GM18498 (cell line): ENCODE data around the gene RPRML.
"Not testable (repeated sequence)": the region's sequence is repeated elsewhere in the genome, so short reads cannot be mapped to it uniquely, and the experiment has no call there.

Experiments used
- ATAC-seq: cut with Tn5 transposase; IDR thresholded peaks from one replicate; pipeline ENCODE4 v1.9.1; 2021; ENCODE audit warnings: mild to moderate bottlenecking, moderate library complexity; ENCODE audit not compliant: unreplicated experiment

RPRML gene

DNA sequence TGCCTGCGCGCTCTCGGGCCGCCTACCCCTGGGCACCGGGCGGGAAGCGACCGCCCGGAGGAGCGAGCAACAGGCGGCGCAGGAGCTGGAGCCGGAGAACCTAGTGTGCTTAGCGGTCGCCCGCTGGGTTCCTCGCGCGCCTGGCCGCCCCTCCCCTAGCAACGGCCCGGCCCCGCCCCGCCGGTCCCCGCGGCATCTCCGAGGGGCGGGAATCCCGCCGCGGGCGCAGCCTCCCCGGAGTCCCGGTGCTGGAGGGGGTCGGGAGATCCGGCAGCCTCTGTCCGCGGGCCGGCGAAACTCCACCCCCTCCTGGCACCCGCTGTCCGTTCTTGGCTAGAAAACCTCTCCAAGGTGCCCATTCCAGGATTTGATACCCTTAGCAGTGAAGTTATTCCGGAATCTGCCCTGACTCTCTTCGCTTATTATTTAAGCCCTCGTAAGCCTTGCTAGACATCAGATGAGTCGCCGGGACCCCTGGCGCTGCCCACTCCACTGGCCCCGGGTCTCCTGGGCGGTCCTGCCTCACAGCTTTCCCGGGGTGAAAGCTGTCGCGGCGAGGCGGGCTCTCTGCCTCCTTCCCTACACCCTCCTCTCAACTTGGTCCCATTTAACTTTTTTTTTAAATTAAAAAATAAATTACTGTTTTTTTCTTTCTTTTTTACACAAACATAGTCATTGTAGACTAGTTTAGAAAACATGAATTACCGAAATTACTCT lies at the start of gene RPRML:
Gene RPRML (minus strand): TSS at position 107 of the 717 bp plus-strand sequence. CDS start 246 bp downstream, outside the sequence.
- no peak for ATAC-seq

DNA sequence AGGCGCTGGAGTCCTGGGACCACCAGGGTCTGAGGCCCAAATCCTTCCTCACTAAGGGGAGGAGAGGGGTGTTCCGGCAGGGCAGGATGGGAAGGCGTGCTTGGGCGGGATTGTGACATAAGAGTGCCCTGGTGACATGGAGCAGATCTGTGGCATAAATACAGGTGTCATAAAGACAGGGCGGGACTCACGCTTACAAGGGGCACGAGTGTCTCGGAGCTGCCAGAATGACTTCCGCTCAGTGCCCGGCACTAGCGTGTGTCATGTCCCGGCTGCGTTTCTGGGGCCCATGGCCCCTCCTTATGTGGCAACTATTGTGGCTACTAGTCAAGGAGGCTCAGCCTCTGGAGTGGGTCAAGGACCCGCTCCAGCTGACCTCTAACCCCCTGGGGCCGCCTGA lies 37.9 kb upstream of the RPRML start:
- ATAC-seq: not testable (repeated sequence)

DNA sequence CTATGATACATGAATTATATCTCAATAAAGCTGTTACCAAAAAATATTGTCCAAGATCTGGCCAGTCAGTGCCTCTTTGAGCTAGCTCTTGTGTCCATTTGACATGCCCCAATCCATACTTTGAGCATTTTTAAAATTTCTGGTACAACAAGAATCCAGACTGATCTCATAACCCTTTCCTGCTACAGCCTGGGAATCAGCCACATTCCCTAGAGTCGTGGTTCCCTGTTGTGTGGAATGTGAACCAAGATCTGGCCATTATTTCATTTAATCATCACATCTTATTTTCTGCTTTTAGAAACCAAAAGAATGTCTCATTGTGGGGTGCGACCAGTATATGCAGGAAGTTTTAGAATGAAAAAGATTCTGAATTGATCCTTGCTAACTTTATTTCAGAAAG lies 34.3 kb upstream of the RPRML start:
- ATAC-seq: no peak

DNA sequence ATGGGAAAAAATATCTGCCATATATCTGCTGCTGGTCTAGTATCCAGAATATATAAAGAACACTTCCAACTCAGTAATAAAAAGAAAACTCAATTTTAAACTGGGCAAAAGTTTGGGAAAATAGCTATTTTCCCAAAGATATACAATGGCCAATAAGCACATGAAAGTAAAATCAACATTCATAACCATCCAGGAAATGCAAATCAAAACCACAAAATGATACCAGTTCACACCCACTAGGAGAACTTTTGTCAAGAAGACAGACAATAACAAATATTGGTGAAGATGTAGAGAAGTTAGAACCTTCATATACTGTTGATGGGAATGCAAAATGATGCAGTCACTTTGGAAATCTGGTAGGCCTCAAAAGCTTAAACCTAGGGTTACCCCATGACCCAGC lies 33.4 kb upstream of the RPRML start:
- ATAC-seq: no peak

DNA sequence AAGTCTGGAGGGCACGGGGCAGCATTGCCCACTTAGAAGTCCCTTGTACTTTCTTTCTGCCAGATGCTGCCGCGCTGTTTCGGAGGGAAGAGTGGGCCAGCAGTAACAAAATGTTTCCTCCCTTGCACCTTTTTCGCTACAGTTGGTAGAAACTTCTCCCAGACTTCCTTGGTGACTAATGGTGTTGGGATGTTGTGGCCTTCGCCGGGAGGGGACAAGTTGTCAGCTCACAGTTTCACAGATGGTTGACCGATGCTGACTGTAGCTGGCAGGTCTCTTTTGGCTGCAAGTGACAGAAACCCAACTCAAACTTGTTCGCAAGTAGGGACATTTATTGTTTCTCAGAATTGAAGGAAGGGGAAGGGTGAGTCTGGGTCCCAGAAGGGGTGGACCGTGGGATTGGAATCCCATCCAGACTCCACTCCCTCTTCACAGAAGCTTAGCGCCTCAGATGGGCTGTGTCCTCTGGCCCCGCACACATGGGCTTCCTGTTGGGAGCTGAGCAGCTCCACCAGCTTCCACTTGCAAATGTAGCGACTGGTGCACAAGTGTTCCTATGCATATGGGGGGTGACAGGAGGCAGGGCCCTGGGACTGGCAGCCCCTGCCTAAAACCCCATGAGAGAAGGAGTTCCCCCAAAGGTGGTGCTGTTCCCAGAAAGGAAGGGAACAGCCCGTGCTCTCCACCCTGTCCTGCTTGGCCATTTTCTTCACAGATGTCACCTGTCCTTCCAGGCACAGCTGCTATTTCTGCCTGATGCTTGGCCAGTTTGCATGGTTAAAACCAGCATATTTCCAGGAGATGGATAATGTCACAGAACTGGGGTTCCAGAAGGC lies 30.9 kb upstream of the RPRML start:
- ATAC-seq: no peak

DNA sequence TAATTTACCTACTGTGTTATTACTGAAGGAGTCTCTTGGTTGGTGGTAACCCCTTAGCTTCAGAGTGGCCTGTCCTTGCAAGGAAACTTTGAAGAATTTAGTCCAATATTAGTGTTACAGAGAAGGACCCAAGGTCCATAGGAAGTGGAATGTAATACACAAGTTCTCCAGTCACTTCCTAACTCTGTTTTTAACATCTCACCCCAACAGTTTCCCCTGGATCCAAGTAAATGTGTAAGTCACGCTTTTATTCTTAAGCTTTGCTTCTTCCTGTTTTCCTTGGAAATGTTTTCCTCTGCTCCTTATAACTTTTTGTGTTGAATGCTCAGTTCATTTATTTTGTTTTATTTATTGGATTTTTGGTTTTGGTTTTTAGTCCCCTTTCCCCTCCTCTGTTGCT lies 25.9 kb upstream of the RPRML start:
- no peak for ATAC-seq

DNA sequence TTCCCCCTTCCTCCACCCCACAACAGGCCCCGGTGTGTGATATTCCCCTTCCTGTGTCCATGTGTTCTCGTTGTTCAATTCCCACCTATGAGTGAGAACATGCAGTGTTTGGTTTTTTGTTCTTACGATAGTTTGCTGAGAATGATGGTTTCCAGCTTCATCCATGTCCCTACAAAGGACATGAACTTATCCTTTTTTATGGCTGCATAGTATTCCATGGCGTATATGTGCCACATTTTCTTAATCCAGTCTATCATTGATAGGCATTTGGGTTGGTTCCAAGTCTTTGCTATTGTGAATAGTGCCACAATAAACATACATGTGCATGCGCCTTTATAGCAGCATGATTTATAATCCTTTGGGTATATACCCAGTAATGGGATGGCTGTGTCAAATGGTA lies 24.8 kb upstream of the RPRML start:
- ATAC-seq: not testable (repeated sequence)

DNA sequence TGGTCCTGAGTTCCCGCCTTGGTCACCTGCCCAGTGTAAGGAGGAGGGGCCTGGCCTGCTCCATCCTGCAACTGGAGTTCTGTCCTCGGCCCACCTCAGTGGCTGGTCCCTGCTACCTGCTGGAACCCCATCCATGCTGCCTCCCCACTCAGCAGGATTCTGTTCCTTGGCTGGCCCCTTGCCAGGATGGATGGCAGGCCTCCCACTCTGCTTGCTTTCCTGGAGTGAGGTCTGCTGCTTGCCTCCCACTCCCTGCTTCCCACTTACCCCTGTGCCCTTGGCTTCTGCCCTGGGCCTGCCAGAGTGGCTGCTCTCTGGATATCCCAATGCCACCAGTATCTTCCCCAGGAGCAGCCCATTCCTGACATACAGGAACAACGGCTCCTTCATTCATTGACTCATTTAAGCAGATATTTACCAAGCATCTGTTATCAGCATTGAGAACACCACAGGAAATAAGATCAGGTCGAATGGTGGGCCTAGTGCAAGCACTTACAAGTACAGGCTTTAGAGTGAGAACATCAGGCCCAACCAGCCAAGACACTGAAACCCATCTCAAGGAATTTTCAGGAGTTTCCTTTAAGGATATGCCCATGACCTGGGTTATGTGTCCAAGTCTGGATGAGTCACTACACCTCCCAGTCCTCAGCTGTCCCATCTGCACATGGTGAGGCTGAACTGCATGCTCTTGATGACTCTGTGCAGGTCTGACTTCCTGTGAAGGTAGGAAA lies 17.0 kb upstream of the RPRML start:
- no peak for ATAC-seq

DNA sequence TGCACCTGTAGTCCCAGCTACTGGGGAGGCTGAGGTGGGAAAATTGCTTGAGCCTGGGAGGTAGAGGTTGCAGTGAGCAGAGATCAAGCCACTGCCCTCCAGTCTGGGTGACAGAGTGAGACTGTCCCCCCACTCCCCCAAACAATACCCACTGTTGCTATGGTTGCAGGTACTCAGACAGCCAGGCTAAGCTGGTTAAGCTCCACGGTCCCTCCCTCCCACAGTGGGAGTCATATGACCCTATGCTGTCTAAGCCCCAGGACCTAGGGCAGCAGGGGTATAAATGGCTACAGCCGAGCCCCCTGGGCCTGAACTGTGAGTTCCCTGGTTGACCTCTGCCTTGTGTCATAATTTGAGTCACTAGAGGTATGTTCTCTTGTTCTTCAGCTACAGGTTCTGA lies 15.9 kb upstream of the RPRML start:
- ATAC-seq: no peak

DNA sequence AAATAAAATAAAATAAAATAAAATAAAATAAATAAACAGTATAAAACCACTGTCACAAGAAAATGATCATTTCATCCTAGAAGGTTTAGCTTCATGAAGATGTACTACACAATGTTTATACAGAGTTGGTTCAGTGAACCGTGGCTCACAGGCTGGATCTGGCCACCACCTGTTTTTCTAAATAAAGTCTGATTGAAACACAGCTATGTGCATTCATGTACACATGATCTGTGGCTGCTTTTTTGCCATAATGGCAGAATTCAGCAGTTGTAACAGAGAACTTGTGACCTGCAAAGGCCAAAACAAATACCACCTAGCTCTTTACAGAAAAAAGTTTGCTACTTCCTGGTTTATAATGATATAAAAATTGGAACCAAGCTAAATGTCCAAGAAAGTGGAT lies 12.6 kb upstream of the RPRML start:
- ATAC-seq: no peak

DNA sequence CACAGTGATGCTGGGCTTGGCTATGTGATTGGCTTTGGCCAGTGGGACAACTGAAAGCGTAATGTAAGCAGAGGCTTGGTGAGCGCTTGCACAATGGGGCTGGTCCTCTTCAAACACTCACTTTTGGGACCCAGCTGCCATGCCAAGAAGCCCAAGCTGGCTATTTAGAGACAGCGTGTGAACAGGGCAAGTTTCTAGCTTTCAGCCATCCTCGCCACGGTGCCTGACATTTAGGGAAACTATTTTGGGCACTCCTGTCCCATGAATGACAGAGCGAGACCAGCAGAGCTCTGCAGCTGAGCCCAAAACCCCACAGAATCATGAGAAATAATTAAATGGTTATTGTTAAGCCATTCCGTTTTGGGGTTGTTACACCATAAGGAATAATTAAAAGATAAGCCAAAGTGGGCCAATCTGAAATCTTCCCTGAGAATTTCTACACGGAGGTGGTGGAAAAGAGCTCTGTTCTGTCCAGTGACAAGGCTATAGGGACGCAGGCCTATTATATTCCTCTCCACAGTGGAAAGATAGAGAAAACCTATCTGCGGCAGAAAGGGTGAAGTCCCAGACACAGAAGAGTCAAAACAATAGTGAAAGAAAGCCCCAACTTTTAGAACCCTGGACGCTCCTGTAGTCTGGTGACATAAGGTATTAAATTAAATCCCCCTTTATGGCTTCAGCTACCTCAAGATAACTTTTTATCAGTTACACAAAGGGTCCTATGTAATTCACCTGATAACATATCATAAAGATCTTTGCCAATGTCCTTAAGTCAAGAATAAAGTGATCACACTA lies 10.8 kb upstream of the RPRML start:
- ATAC-seq: no peak

DNA sequence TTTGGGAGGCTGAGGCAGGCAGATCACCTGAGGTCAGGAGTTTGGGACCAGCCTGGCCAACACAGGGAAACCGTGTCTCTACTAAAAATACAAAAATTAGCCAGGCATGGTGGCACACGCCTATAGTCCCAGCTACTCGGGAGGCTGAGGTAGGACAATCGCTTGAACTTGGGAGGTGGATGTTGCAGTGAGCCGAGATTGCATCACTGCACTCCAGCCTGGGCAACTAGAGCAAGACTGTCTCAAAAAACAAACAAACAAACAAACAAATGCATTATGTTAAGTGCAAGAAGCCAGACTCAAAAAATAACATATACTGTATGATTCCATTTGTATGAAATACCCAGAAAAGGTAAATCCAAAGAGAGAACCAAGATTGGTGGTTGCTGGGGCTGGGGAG lies 8.9 kb upstream of the RPRML start:
- ATAC-seq: not testable (repeated sequence)

DNA sequence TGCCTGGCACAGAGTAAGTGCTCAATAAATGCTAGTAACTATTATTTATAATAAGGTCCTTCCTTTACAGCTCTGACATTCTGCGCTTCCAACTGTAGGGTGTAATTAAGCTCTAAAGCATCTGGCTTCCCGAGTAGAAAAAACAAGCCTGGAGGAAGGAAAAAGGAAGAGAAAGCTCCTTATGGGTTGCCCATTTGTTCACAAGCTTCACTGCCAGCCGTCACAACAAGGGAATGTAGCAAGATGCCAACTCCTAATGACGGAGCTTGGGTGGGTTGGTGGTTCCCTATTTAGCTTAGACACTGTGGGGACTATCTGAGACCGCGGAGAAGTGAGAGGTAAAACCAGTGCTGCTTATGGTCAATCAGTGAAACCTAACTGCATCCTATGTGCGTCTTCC lies 7.3 kb upstream of the RPRML start:
- ATAC-seq: no peak

DNA sequence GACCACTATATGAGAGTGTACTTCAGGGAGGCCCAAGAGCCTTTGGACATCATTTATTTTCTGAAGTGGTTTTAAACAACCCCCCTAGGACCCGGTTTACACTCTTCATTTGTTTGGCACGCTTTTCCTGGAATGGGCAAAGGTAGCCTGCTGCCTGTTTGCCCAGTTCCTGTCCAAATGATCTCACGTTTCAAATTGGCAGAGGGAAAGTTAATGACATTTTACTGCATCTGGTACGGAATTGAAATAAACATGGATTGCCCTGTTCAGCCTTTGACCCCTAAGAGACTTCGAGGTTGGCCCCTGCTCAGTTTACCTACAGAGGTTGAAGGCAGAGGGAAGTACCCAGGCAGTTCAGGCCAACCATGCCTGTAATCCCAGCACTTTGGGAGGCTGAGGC lies 5.8 kb upstream of the RPRML start:
- no peak for ATAC-seq

DNA sequence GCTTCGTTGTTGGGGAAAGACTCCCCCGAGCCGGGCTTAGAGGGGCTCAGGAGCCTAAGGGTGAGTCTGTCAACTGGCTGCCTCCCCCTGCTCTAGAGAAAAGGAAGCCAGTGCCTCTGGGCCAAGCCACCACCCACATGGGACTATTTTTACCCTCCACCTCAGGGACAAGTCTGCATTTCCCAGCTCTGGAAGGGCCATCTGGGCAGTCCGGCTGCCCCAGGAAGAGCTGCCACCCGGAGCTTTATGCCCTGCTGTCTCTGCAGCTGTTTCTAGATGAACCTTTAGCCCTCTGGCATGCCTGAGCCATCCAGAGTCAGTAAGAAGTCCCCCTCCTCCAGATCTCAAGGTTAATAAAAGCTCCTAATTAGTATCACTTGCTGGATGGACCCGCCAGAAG lies 5.3 kb upstream of the RPRML start:
- ATAC-seq: no peak

DNA sequence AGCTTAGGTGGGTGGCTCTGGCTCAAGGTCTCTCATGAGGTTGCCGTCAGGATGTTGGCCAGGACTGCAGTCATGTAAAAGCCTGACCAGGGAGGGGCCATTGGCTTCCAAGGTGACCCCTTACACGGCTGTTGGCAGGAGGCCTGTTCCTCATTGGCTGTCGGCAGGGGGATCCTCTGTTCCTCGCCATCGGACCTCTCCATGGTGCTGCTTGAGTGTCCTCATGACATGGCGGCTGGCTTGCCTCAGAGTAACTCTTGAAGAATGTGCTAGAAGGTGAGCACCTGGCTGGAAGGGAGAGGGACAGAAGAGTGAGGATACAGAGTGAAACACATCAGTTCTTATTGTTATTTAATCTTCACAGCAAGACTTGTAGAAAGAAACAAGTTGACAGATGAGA lies 4.7 kb upstream of the RPRML start:
- ATAC-seq: no peak

DNA sequence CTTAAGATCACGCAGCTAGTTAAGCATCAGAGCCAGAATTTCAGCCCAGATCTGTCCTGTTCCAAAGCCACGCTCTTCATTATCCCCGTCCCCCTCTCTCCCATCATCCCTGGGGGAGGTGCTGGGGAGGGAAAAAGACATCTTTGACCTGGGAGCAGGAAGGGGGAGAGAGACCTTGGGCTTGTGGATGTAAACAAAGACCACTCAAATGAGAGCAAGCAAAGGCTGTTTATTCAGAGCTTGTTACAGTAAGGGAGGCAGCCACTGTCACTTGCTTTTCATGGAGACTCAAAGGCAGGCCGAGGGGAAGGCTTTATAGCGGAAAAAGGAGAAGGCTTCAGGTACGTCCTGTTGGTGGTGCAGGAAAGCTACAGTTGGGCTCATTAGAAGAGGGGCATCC lies 3.5 kb upstream of the RPRML start:
- ATAC-seq: no peak

DNA sequence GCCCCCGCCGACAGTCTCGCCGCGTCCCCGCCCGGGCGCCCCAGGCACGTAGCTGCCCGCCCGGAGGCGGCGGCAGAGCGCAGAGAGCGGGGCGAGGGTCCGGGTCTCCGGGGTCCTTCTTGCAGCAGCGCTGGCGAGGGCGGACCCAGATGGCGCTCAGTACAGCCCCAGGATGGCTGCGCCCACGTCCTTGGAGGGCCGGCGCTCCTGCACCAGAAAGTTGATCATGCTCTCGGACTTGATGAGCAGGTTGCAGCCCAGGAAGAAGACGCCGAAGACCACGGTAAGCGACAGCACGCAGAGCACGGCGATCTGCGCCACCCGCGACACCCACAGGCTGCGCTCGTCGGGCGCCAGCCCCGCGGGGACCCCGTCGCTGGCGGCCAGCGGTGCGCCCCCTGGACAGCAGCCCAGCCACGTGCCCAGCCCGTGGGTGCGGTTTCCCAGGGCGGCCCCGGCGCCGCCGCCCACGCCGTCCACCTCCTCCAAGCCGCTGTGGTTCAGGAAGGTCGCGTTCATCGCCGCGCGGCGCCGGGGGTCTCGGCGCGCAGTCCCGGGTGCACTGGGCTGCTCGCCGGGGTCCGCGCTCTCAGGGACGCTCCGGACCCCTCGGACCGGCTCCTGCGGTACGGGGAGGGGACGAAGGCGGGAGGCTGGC lies 435 bp downstream of the RPRML start:
- no peak for ATAC-seq

DNA sequence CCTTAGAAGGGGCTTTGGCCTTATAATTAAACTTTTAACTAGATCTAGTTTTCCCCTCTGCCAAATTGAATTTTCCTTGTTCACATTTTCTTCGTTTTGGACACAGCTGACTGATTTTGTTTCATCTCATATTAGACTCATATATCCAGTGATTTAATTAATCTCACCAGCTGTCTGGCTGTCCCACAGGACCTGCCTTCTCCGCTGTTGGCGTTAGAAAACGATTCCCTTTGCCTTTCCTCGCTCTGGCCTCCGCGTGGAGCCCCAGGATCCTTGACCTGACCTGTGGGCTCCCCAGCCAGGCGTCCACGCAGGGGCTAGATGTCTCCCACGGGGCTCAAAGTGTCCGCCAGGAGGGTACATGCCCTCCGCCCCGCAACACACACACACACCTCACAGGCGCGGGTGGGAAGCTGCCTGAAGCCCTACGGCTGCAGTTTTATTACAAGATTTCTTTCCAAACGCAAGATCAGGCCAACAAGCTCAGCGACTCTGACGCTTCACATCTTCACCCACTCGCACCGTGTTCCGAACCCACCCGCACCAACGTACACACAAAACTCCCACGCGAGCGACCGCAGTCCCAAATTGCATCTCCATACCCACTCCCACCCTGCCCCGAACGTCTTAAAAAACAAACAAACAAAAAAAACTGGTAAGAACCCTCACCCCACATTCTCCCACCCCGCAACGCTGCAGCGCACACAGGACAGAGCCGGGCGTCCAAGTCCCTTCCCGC lies 1.1 kb downstream of the RPRML start:
- no peak for ATAC-seq

DNA sequence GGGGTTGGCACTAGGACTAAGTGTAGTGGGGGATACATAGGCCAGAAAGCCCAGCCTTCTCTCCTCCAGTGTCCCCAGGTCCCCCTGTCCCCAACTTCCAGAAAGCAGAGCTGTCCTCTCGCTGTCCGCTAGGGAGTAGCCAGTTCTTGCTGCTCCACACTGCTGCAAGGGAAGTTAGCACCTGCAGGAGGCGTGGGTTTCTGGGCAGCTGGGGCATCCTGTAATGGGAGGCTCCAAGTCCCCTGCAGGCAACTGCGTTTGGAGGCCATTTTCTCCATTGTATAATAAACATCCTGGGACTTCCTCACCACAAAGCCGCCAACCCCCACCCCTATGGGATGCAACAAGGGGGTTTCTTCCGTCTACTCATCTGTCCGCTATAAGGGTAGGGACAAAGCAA lies 1.7 kb downstream of the RPRML start:
- no peak for ATAC-seq
